LNCaP clone FGC (cell line): ENCODE measurements around the gene CAMK2N2.

Source experiments
- DNase-seq: peaks from one replicate; pipeline ENCODE4 v3.0.0-alpha.2; 2011; ENCODE audit warnings: low read depth
- H3K4me3 ChIP-seq: 2 replicates; pipeline ENCODE4 v1.5.1; 2011; ENCODE audit warnings: mild to moderate bottlenecking, low read depth, low read length, control low read depth
- CTCF ChIP-seq: IDR thresholded peaks from 2 replicates; pipeline ENCODE4 v1.5.1; 2012; ENCODE audit warnings: mild to moderate bottlenecking; ENCODE audit not compliant: control insufficient read depth, insufficient read depth; ENCODE audit errors: extremely low read depth

CAMK2N2 gene

GRCh38 chr3:184299488-184300377, 38.4 kb upstream of the CAMK2N2 start:
- peak overlapping the region; percentile 97 for H3K4me3 ChIP-seq
- no peak for TF ChIP-seq CTCF
- DNase-seq: no peak

GRCh38 chr3:184298759-184299487, 37.6 kb upstream of the CAMK2N2 start, which contains the start of gene PSMD2:
Gene PSMD2, plus strand, starts transcription at chr3:184299241. Its CDS starts 26 bp downstream, at chr3:184299267.
- DNase-seq: peak; percentile 81
- peak within 1 kb of the TSS; percentile 97 for H3K4me3 ChIP-seq
- no peak for TF ChIP-seq CTCF

- no peak overlapping the region for H3K4me3 ChIP-seq
- DNase-seq: no peak
- no peak for TF ChIP-seq CTCF
These were observed 35.3 kb upstream of the CAMK2N2 start for GRCh38 chr3:184296616-184297015.

GRCh38 chr3:184295771-184296170, 34.4 kb upstream of the CAMK2N2 start:
- no peak for TF ChIP-seq CTCF
- DNase-seq: peak; percentile 38
- H3K4me3 ChIP-seq: no peak overlapping the region

- DNase-seq: no peak
- TF ChIP-seq CTCF: no peak
- no peak overlapping the region for H3K4me3 ChIP-seq
These were observed 30.5 kb upstream of the CAMK2N2 start for GRCh38 chr3:184291738-184292445.

GRCh38 chr3:184291044-184291737, 29.8 kb upstream of the CAMK2N2 start:
- DNase-seq: no peak
- TF ChIP-seq CTCF: no peak

More at GRCh38 chr3:184291044-184291737, 29.8 kb upstream of the CAMK2N2 start:
- H3K4me3 ChIP-seq: no peak overlapping the region
